ENCODE data around the gene LGALS9B. TPM values are rescaled to one million over a fixed set of nuclear protein-coding genes. Genes with fewer than 3 reads are reported as not detected.
"Not testable (repeated sequence)": the region's sequence is repeated elsewhere in the genome, so short reads cannot be mapped to it uniquely, and the experiment has no call there.

Gene LGALS9B
- total and polyA plus RNA-seq, 9 donors: not detected

DNA sequence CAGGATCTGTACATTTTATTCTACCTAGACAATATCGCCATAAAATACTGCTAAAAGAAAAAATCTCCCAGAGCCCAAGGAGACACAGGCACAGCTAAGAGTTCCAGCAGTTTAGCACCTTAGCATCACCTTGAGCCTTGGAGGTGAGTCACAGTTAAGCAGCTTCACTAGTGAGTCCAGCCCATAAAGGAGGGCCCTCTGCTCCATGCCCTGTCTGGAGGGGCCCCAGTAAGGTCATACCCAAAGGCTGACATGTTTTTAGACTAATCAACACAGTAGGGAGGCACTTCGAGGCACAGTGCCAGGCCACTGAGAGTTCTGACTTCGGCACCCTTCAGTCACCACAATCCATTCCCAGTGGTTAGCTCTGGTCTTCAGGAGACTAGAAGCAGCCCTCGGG lies 2.6 kb upstream of the LGALS9B start:
- WGBS (ENCODE audit: insufficient coverage): no CpG with 5 or more reads among the region's 4 CpGs
- not testable (repeated sequence) for H3K36me3 ChIP-seq (ENCODE audit: control insufficient read depth, insufficient read depth, low read length); H3K27me3 ChIP-seq (ENCODE audit: control insufficient read depth, insufficient read depth, low read length); DNase-seq; H3K9me3 ChIP-seq (replicated peaks; ENCODE audit: control insufficient read depth, low read depth, low read length); H3K4me1 ChIP-seq (ENCODE audit: control insufficient read depth, insufficient read depth, low read length); H3K4me3 ChIP-seq (ENCODE audit: low read length); H3K27ac ChIP-seq (ENCODE audit: low read length)

DNA sequence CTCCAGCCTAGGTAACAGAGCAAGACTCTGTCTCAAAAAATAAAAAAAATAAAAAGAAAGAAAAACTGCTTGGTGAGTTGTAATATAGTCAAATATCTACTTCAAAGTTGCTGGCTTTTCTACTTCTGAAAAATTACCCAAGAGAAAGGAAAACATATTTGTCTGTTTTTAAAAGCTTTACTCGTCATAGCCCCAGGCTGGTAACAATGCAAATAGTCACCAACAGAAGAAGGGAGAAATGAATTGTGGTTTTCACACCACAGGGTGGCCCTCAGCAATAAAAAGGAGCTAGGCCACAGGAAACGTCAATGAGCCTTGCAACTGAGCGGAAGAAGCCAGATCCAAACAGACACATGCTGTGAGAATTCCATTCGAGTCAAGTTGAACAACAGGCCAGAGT lies 1.8 kb upstream of the LGALS9B start:
- DNase-seq; H3K27me3 ChIP-seq (ENCODE audit: control insufficient read depth, insufficient read depth, low read length); H3K9me3 ChIP-seq (replicated peaks; ENCODE audit: control insufficient read depth, low read depth, low read length); H3K36me3 ChIP-seq (ENCODE audit: control insufficient read depth, insufficient read depth, low read length); H3K27ac ChIP-seq (ENCODE audit: low read length); H3K4me3 ChIP-seq (ENCODE audit: low read length); H3K4me1 ChIP-seq (ENCODE audit: control insufficient read depth, insufficient read depth, low read length): not testable (repeated sequence)
- no CpG with 5 or more reads among the region's 4 CpGs for WGBS (ENCODE audit: insufficient coverage)

DNA sequence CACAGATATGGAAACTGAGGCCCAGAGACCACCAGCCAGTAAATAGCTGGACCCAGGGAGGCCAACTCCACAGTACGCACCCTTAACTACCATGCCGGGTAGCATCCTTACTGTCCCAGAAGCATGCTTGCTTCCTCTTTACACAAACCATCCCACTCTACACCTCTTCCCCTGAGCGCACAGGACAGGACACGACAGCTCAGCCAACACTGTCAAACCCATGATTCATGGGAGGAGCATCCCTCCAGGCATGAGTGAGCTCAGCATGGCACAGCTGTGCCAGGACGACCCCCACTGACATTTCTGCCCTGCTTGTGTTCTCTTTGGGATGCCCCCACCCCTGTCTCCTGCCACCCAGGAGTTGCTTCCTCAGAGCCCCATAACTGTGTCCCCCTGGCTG lies 340 bp downstream of the LGALS9B start:
- not testable (repeated sequence) for H3K4me1 ChIP-seq (ENCODE audit: control insufficient read depth, insufficient read depth, low read length); H3K27ac ChIP-seq (ENCODE audit: low read length); H3K4me3 ChIP-seq (ENCODE audit: low read length); H3K27me3 ChIP-seq (ENCODE audit: control insufficient read depth, insufficient read depth, low read length); DNase-seq; H3K36me3 ChIP-seq (ENCODE audit: control insufficient read depth, insufficient read depth, low read length); H3K9me3 ChIP-seq (replicated peaks; ENCODE audit: control insufficient read depth, low read depth, low read length)
- WGBS (ENCODE audit: insufficient coverage): 50% methylated on average over 2 of the region's 5 CpGs

DNA sequence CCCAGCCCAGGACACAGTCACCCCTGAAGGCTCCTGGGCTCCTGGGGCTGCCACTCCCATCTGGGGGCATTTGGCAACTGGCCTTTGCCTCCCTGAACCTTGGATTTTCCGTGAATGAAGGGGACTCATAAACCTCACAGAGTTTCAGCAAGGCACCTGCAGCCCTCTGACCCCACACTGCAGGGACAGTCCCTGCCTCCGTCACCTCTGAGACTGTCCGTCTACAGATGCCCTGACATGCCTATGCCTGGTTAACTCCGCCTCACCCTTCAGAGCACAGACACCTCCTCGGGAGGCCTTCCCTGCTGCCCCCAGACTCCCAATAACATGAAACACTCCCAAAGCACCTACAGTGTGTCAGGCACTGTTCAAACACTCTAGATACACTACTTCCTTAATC lies 786 bp downstream of the LGALS9B start:
- H3K27me3 ChIP-seq (ENCODE audit: control insufficient read depth, insufficient read depth, low read length); H3K36me3 ChIP-seq (ENCODE audit: control insufficient read depth, insufficient read depth, low read length); DNase-seq; H3K4me3 ChIP-seq (ENCODE audit: low read length); H3K9me3 ChIP-seq (replicated peaks; ENCODE audit: control insufficient read depth, low read depth, low read length); H3K4me1 ChIP-seq (ENCODE audit: control insufficient read depth, insufficient read depth, low read length); H3K27ac ChIP-seq (ENCODE audit: low read length): not testable (repeated sequence)
- WGBS (ENCODE audit: insufficient coverage): no CpG with 5 or more reads among the region's 5 CpGs

DNA sequence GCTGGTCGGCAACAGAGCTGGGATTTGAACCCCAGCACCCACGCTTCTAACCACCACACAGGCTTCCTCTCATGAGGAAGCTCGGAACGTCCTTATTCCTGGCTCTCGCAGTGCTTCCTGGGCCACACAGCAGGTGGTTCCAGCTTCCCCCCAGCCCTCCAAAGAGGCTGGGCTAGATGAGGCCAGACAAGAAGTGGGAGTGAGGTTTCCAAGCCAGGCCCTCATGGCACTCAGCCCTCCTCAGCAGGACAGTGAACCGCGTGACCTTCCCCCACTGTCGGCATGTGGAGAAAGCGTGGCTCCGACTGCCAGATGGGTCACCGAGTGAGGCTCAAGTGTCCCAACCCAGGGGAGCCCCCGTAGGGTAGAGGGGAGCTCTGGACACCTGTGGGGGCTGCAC lies 1.8 kb downstream of the LGALS9B start:
- H3K27ac ChIP-seq (ENCODE audit: low read length); H3K9me3 ChIP-seq (replicated peaks; ENCODE audit: control insufficient read depth, low read depth, low read length); H3K4me3 ChIP-seq (ENCODE audit: low read length); H3K27me3 ChIP-seq (ENCODE audit: control insufficient read depth, insufficient read depth, low read length); H3K4me1 ChIP-seq (ENCODE audit: control insufficient read depth, insufficient read depth, low read length); DNase-seq; H3K36me3 ChIP-seq (ENCODE audit: control insufficient read depth, insufficient read depth, low read length): not testable (repeated sequence)
- no CpG with 5 or more reads among the region's 12 CpGs for whole genome bisulfite sequencing (ENCODE audit: insufficient coverage)

DNA sequence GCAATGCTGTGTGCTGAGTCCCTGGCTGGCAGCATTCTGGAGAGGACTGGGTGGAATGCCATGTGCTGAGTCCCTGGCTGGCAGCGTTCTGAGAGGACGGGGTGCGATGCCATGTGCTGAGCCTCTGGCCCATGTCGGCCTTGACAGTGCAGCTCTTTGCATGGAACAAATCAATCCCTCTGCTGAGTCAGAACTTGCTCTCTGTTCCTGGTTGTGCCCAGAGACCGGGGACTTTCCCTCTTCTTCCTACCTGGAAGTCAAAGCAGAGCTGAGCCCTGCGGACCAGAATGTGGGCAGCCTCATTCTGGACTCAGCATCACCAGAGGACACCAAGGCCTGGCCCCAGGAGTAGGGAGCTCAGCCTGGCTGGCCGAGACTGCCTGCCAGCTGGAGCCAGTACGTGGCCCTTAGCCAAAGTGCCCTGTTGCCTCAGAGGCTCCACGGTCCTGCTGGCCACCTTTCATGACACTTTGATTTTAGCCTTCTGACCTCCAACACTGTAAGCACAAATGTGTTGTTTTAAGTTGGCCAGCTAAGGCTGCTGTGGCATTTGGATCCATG lies 2.4 kb downstream of the LGALS9B start:
- H3K36me3 ChIP-seq (ENCODE audit: control insufficient read depth, insufficient read depth, low read length); H3K9me3 ChIP-seq (replicated peaks; ENCODE audit: control insufficient read depth, low read depth, low read length); H3K27me3 ChIP-seq (ENCODE audit: control insufficient read depth, insufficient read depth, low read length); DNase-seq; H3K4me1 ChIP-seq (ENCODE audit: control insufficient read depth, insufficient read depth, low read length); H3K27ac ChIP-seq (ENCODE audit: low read length); H3K4me3 ChIP-seq (ENCODE audit: low read length): not testable (repeated sequence)
- WGBS (ENCODE audit: insufficient coverage): no CpG with 5 or more reads among the region's 9 CpGs

DNA sequence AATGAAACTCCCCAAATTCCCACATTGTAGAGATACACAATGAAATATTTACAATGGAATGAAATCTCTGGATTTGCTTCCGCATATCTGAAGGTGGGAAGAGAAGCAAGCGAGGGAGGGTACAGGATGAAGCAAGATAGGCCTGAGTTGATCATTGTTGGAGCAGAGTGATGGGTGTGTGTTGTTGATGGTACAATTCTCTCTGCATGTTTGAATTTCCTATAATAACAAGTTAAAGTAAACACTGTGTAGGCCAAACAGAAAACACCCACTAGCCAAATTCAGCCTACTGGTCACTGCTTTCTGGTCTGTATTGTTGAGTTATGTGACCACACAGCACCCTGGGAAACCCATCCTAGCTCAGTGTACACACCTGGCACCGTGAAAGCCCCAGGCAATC lies 5.2 kb downstream of the LGALS9B start:
- H3K27ac ChIP-seq (ENCODE audit: low read length); DNase-seq; H3K4me3 ChIP-seq (ENCODE audit: low read length); H3K4me1 ChIP-seq (ENCODE audit: control insufficient read depth, insufficient read depth, low read length); H3K36me3 ChIP-seq (ENCODE audit: control insufficient read depth, insufficient read depth, low read length); H3K9me3 ChIP-seq (replicated peaks; ENCODE audit: control insufficient read depth, low read depth, low read length); H3K27me3 ChIP-seq (ENCODE audit: control insufficient read depth, insufficient read depth, low read length): not testable (repeated sequence)
- no CpG with 5 or more reads among the region's 3 CpGs for WGBS (ENCODE audit: insufficient coverage)

DNA sequence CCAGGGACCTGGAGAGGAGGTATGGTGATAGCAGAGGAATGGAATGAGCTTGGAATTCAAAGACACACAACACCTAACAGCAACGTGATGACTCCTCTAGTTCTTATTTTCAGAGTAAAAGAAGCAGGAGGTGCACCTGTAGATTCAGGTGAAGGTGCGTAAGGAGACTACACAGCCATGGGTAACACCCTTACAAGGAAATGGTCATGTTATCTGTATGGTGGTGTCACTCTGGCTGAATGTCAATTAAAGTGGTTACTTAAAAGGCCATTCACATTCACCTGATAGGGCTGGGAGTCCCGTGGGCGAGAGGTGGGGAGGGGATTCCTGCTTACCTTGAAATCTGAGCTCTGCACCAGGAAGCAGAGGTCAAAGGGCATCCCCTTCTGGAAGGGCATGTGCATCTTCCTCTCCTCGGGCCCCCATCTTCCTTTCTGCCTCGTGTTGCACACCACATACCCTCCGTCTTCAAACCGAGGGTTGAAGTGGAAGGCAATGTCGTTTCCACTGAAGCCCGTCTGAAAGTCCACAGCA lies 9.4 kb downstream of the LGALS9B start:
- no CpG with 5 or more reads among the region's 10 CpGs for WGBS (ENCODE audit: insufficient coverage)
- not testable (repeated sequence) for H3K4me3 ChIP-seq (ENCODE audit: low read length); H3K27ac ChIP-seq (ENCODE audit: low read length)

DNA sequence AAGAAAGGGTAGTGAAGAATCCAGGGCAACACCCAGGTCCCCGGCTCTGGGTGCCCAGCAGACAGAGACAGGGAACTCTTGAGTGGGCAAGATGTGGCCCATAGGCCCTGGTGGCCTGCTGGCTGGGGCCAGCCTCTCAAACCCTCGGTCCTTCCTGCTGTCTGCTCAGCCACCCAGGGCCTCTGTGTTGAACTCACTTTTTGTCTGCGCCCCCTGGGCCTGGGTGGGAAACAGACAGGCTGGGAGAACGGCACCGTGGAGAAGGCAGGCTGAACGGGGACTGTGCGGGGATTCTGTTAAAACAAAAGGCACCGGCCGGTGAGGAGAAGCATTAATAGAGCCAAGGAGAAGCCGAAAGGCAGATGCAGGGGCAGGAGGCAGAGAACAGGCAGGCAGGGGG lies 12.2 kb downstream of the LGALS9B start:
- not testable (repeated sequence) for H3K9me3 ChIP-seq (replicated peaks; ENCODE audit: control insufficient read depth, low read depth, low read length); H3K4me1 ChIP-seq (ENCODE audit: control insufficient read depth, insufficient read depth, low read length); H3K36me3 ChIP-seq (ENCODE audit: control insufficient read depth, insufficient read depth, low read length); H3K27ac ChIP-seq (ENCODE audit: low read length); H3K4me3 ChIP-seq (ENCODE audit: low read length); DNase-seq; H3K27me3 ChIP-seq (ENCODE audit: control insufficient read depth, insufficient read depth, low read length)
- WGBS (ENCODE audit: insufficient coverage): no CpG with 5 or more reads among the region's 10 CpGs

More for the DNA sequence above, 9.4 kb downstream of the LGALS9B start:
- not testable (repeated sequence) for H3K4me1 ChIP-seq (ENCODE audit: control insufficient read depth, insufficient read depth, low read length); H3K9me3 ChIP-seq (replicated peaks; ENCODE audit: control insufficient read depth, low read depth, low read length); DNase-seq; H3K36me3 ChIP-seq (ENCODE audit: control insufficient read depth, insufficient read depth, low read length); H3K27me3 ChIP-seq (ENCODE audit: control insufficient read depth, insufficient read depth, low read length)

DNA sequence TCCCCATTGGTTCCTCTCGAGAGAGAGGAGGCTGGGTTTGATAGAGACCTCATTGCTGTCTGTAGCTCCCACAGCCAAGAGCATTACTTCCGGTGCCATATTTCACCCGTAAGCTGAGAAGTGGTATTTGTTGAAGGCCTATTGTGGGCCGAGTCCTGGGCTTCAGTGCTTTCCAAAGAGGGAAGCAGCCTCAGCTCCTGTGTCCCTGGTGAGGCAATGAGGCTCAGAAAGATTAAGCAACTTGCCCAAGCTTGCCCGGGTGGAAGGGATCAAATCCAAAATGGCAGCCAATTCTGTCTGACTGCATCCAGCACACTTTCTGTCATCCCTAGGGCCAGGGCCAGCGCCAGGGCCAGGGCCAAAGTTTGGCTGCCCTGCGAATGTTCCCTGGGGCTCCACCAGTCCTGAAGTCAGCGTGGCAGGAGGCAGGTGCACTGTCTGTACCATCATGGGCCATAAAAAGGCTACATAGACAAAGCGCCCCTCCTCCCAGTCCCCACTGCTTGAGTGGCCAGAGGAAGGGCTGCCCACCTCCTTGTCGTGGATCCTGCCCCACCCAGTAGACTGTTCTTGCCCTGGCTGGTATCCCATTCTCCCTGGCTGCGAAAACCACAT lies 13.4 kb downstream of the LGALS9B start:
- not testable (repeated sequence) for H3K4me1 ChIP-seq (ENCODE audit: control insufficient read depth, insufficient read depth, low read length); H3K27me3 ChIP-seq (ENCODE audit: control insufficient read depth, insufficient read depth, low read length); H3K27ac ChIP-seq (ENCODE audit: low read length); H3K4me3 ChIP-seq (ENCODE audit: low read length); H3K36me3 ChIP-seq (ENCODE audit: control insufficient read depth, insufficient read depth, low read length); H3K9me3 ChIP-seq (replicated peaks; ENCODE audit: control insufficient read depth, low read depth, low read length); DNase-seq
- WGBS (ENCODE audit: insufficient coverage): no CpG with 5 or more reads among the region's 11 CpGs

DNA sequence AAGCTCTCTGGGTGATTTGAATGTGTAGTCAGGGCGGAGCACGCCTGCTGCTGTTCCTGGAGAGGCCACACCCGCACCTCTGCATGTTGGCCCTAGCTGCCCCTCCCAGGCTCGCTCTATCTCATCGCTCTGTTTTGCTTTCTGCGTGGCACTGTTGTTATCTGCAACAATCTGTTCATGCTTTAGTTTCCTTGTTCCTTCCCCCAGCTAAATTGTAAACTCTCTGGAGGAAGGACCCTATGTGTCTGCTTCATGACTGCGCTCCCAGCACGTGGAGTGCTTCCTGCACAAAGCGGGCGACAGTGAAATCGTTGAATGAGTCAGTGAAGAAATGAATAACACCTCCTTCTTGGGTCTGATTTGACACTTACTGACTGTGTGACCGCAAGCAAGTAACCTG lies 16.5 kb downstream of the LGALS9B start:
- H3K4me1 ChIP-seq (ENCODE audit: control insufficient read depth, insufficient read depth, low read length); H3K9me3 ChIP-seq (replicated peaks; ENCODE audit: control insufficient read depth, low read depth, low read length); H3K27ac ChIP-seq (ENCODE audit: low read length); H3K36me3 ChIP-seq (ENCODE audit: control insufficient read depth, insufficient read depth, low read length); H3K27me3 ChIP-seq (ENCODE audit: control insufficient read depth, insufficient read depth, low read length); DNase-seq; H3K4me3 ChIP-seq (ENCODE audit: low read length): not testable (repeated sequence)
- no CpG with 5 or more reads among the region's 12 CpGs for WGBS (ENCODE audit: insufficient coverage)
